A549 (cell line): Measurements from ENCODE around the gene NFRKB.

Experiments used
- CTCF ChIP-seq: fragments of >200 bp; sonication (Bioruptor Twin); formaldehyde crosslinking; IDR thresholded peaks from 3 replicates; pipeline ENCODE4 v1.5.1; 2016
- EP300 ChIP-seq, 2 experiments: fragments of >200 bp; sonication (Bioruptor Twin); formaldehyde crosslinking; IDR thresholded peaks; 2 replicates in 1 of 2; 3 replicates in 1 of 2; pipeline ENCODE4 v1.6.1; 2016 to 2017
- JUN ChIP-seq, 2 experiments: fragments of >200 bp; sonication (Bioruptor Twin); formaldehyde crosslinking; IDR thresholded peaks; 2 replicates in 1 of 2; 3 replicates in 1 of 2; pipeline ENCODE4 v1.6.1; 2016 to 2017
- JUNB ChIP-seq: fragments of >200 bp; sonication (Bioruptor Twin); formaldehyde crosslinking; IDR thresholded peaks from 2 replicates; pipeline ENCODE4 v1.6.1; 2016
- KDM5A ChIP-seq: fragments of 200-600 bp; sonication (generic); IDR thresholded peaks from 2 replicates; pipeline ENCODE4 v1.6.1; 2016; ENCODE audit warnings: antibody characterized with exemption, mild to moderate bottlenecking
- MAFK ChIP-seq: fragments of 450-650 bp; IDR thresholded peaks from 2 replicates; pipeline ENCODE4 v1.6.1; 2014; ENCODE audit not compliant: partially characterized antibody
- MAX ChIP-seq: IDR thresholded peaks from 2 replicates; pipeline ENCODE4 v1.6.1; 2012
- NFE2L2 ChIP-seq: fragments of 150-350 bp; conservative IDR thresholded peaks from 2 replicates; pipeline ENCODE4 v1.6.1; 2014; ENCODE audit warnings: low read length
- POLR2A ChIP-seq: IDR thresholded peaks from 2 replicates; pipeline ENCODE4 v1.6.1; 2012; ENCODE audit warnings: mild to moderate bottlenecking, low read length
- ZNF302 ChIP-seq: fragments of 250-450 bp; sonication (Bioruptor Pico); IDR thresholded peaks from 2 replicates; pipeline ENCODE4 v1.9.0; 2021; ENCODE audit warnings: inconsistent platforms, mild to moderate bottlenecking, moderate library complexity

GRCh38 chr11:129895126-129896041, at the start of gene NFRKB:
- TF ChIP-seq CTCF: no peak
- TF ChIP-seq JUNB: no peak
- TF ChIP-seq EP300 (IDR thresholded peaks at IDR 0.05): no peak
- no peak for TF ChIP-seq KDM5A
- peak in 1 of 2 experiments; percentile 65; a peak in 2 of 5 replicates for TF ChIP-seq JUN (IDR thresholded peaks at IDR 0.05)
- TF ChIP-seq MAFK: peak; percentile 1
- no peak for TF ChIP-seq MAX
- TF ChIP-seq NFE2L2: no peak
- peak; percentile 70 for TF ChIP-seq POLR2A
- TF ChIP-seq ZNF302 (CRISPR knock-in tag): no peak
